Neural progenitor cell (in vitro differentiated cells): ENCODE data around the gene DSCAML1.

Source experiments
- EZH2 ChIP-seq: fragments of 200-600 bp; sonication (generic); IDR thresholded peaks from 2 replicates; pipeline ENCODE4 v1.6.1; 2017; ENCODE audit warnings: antibody characterized with exemption, mild to moderate bottlenecking, moderate library complexity
- EZH2phosphoT487 ChIP-seq: fragments of 200-600 bp; sonication (generic); IDR thresholded peaks from 2 replicates; pipeline ENCODE4 v1.6.1; 2017; ENCODE audit warnings: antibody characterized with exemption
- TF ChIP-seq, protein P1 (sequence below): fragments of 200-600 bp; sonication (generic); IDR thresholded peaks from 2 replicates; pipeline ENCODE4 v1.5.1; 2017; ENCODE audit warnings: antibody characterized with exemption, mild to moderate bottlenecking

DNA sequence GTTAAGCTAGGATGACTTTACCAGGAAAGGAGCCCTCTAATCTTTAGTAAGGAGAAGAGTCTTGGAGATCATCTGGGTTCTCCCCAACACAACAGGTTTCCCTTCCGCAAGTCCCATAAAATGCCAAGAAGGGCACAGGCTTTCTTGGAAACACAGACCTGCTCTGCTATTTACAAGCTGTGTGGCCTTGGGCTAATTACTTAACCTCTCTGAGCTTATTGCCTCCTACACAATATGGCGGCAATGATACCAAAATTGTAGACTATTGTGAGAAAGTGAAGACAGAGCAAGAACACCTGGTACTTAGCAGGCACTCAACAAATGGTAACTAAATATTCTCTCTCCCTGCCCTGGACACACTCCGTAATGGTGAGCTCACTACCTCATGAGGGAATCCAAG, 49.1 kb downstream of the DSCAML1 start:
- TF ChIP-seq, protein P1, sequence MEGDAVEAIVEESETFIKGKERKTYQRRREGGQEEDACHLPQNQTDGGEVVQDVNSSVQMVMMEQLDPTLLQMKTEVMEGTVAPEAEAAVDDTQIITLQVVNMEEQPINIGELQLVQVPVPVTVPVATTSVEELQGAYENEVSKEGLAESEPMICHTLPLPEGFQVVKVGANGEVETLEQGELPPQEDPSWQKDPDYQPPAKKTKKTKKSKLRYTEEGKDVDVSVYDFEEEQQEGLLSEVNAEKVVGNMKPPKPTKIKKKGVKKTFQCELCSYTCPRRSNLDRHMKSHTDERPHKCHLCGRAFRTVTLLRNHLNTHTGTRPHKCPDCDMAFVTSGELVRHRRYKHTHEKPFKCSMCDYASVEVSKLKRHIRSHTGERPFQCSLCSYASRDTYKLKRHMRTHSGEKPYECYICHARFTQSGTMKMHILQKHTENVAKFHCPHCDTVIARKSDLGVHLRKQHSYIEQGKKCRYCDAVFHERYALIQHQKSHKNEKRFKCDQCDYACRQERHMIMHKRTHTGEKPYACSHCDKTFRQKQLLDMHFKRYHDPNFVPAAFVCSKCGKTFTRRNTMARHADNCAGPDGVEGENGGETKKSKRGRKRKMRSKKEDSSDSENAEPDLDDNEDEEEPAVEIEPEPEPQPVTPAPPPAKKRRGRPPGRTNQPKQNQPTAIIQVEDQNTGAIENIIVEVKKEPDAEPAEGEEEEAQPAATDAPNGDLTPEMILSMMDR = no peak
- TF ChIP-seq EZH2phosphoT487 (no peak), EZH2 (no peak)
